Stimulated activated naive CD8-positive, alpha-beta T cell treated with anti-CD3 and anti-CD28 coated beads, Interleukin-15, Interleukin-2, amounts not matched to agents 100 U/mL and 50 U/mL, for 24 hours (primary cell): ENCODE measurements around the gene GBX1.

Source experiments
- ATAC-seq: fragments of 150-1000 bp; cut with Tn5 transposase; one replicate; pipeline ENCODE4 v1.10.0; 2021
- DNase-seq: peaks from one replicate; pipeline ENCODE4 v3.0.0; 2021

Gene GBX1

GRCh38 chr7:151139071-151139790 lies 28.3 kb downstream of the GBX1 start:
- ATAC-seq (no peak), DNase-seq (no peak)

GRCh38 chr7:151138153-151138851 lies 29.2 kb downstream of the GBX1 start:
- ATAC-seq (no peak), DNase-seq (no peak)

GRCh38 chr7:151137791-151138152 lies 29.7 kb downstream of the GBX1 start:
- DNase-seq (no peak), ATAC-seq (no peak)

GRCh38 chr7:151137076-151137675 lies 30.3 kb downstream of the GBX1 start:
- no peak for ATAC-seq
- no peak for DNase-seq

GRCh38 chr7:151135866-151136843 lies 31.3 kb downstream of the GBX1 start:
- no peak for DNase-seq
- no peak for ATAC-seq

- no peak for DNase-seq
- no peak for ATAC-seq
Observed at GRCh38 chr7:151135525-151135845, 32.0 kb downstream of the GBX1 start.

- ATAC-seq (no peak), DNase-seq (no peak)
Observed at GRCh38 chr7:151134743-151135524, 32.6 kb downstream of the GBX1 start.

GRCh38 chr7:151133986-151134742 lies 33.3 kb downstream of the GBX1 start:
- ATAC-seq (no peak), DNase-seq (no peak)

GRCh38 chr7:151133266-151133985 lies 34.1 kb downstream of the GBX1 start:
- ATAC-seq (no peak), DNase-seq (no peak)

DNA sequence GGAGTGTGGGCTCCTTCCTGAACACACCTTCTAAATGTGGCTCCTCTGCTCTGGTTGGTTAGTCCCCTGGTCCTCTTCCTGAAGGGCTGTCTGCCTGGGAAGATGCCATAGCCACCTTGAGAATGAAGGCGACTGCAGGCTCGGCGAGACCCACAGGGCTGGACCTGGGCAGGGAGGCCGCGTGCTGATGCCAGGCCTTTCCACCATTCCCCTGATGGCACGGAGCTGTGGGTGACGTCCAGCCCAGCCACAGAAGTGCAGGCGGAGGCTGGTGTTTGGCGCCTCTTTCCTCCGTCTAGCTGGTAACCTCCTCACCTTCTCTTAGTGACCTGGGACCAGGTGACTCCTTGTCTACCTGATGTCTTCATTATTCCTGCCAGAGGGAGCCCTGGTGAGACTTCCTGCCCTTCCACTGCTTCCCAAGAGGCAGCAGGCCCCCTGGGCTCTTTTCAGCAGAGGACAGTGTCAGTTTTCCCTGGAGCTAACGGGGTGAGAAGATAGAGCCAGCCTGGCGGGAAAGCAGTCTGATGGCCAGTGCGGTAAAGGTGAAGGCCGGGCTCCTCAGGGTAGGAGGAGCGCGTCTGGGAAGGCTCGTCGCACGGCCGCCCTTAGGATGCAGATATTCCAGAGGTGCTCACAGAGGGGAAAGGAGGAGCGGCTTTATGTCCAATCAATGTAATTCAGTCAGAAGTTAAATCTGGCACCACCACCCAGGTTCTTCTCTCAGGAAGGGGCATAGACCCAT lies 34.9 kb downstream of the GBX1 start:
- ATAC-seq = no peak

GRCh38 chr7:151131592-151132293 lies 35.8 kb downstream of the GBX1 start:
- no peak for DNase-seq
- no peak for ATAC-seq

More for the DNA sequence above, 34.9 kb downstream of the GBX1 start:
- DNase-seq = no peak

- no peak for ATAC-seq
- no peak for DNase-seq
Observed at GRCh38 chr7:151131224-151131591, 36.3 kb downstream of the GBX1 start.

- no peak for ATAC-seq
- no peak for DNase-seq
Observed at GRCh38 chr7:151130741-151131157, 36.7 kb downstream of the GBX1 start.

GRCh38 chr7:151129960-151130591 lies 37.4 kb downstream of the GBX1 start:
- ATAC-seq (no peak), DNase-seq (no peak)

DNA sequence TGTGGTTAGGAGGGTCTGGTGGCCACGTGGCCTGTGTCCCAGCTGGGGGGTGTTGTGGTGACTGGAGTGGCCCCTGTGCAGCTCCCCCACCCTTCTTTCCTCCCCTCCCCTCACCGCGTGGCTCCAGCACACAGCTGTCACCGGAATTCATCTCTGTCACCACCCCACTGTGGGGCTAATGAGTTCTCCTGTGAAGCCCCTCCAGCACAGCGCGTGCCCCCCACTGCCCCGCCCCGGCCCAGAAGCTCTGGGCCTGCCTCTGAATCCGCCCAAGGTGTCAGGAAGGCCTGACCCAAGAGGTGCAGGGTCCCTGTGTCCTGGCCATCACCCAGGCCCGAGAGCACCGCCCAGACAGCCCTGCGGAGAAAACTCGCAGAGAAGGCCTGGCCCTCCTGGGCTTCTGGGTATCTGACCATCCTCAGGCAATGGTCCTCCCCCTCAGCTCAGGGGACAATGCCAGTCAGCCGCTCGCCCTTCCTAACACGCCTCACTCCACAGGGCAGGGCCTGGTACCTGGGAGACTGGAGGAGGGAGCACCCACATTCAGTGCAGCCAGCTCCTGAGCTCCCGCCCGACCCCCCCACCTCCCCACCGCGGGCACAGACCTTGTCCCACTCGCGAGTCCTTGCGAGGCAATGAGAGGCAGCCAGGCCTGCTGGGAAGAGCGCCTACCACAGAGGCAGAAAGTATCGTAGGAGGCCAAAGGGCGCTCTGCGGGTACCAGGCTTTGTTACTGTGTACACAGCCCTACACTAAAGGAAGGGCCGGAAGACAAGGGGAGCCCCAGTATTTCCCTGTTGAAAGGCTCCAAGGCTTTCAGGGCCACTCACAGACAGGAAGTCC lies 38.2 kb downstream of the GBX1 start:
- DNase-seq = no peak
- no peak for ATAC-seq

- ATAC-seq = no peak
- no peak for DNase-seq
Observed at GRCh38 chr7:151128716-151129115, 38.8 kb downstream of the GBX1 start.

DNA sequence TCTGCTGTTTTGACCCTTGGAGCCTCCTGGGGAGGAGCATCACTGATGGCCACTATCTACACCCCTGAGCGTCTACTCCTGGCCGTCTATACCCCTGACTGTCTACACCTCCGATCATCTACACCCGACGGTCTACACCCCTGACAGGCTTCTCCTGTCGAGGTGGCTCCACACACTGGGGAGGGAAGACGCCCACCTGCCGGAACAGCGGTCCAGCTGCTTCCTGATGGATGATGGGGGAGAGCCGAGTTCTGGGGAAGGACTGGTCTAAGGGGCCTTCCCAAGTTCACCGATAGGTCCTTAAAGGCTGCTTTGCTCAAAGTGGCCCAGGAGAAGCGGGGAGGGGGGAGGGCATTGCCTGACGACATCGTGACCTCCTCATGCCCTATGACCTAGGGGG lies 39.4 kb downstream of the GBX1 start:
- DNase-seq = no peak
- ATAC-seq = no peak
